Activated CD8-positive, alpha-beta memory T cell treated with anti-CD3 and anti-CD28 coated beads for 24 hours (primary cell): ENCODE results near the gene CT83.

ENCODE experiments used
- DNase-seq: peaks from one replicate; pipeline ENCODE4 v3.0.0-alpha.2; 2020

CT83 gene

DNA sequence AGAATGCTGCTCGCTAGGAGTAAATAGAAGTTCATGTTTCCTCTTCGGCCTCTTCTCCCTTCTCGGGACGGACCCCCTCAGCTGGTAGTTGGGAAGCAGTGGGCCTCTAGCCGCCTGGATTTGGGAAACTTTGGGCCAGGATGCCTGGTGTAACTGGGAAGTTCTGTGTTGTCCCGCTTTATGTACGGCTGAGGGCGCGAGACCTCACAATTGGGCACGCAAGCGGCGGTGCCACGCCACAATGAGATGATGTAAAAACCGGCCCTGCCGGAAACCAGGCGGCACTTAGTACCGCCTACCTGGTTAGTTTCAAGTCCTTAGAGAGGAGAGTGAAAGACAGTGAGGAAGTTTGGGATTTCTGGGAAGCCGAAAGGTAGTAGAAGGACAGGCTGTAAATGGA is at the start of gene CT83:
Gene CT83 (minus strand): TSS at position 155 of the 400 bp plus-strand sequence. CDS start 120 bp downstream, at position 35.
- DNase-seq = no peak

GRCh38 chrX:116499780-116500179 is 37.0 kb upstream of the CT83 start:
- DNase-seq = no peak

DNA sequence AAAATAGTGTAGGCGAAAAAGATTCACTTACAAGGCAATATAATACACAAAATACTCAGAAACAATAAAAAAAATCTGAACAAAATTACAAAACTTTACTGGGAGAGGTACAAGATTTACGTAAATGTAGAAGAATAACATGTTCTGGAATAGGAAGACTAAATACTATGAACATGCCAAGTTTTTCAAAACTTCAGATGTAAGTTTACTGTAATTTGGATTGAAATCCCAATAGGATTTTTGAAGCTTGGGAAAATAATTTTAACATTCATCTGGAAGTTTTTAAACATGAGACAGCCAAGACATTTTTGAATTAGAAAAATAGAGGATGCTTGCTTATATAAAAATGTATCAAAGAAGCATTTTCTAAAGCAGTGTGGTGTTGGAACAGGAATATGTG is 30.5 kb upstream of the CT83 start:
- no peak for DNase-seq

DNA sequence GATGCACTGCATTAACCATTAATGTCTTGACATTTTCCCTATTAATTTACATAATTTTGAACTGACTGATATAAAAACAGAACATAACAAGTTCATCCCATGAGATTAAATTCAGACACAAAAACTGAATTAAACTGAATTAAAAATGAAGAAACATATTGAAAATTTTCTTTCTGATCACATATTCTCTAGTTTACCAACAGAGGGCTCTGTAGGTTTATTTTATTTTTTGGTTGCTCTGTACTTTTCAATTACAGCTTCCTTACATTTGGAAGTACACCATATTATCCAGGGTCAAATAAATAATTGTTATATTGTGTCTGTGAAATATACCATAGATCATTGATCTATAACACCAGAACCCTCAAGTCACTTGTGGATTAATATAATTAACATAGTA is 27.3 kb upstream of the CT83 start:
- no peak for DNase-seq

GRCh38 chrX:116480059-116480458 is 17.3 kb upstream of the CT83 start:
- no peak for DNase-seq

- DNase-seq = no peak
Measured at GRCh38 chrX:116449156-116449555, 13.6 kb downstream of the CT83 start.

GRCh38 chrX:116436358-116436816 is 26.4 kb downstream of the CT83 start, which contains the start of gene SLC6A14:
TSS of gene SLC6A14 (plus strand) at chrX:116436606. CDS start at chrX:116436710, 104 bp downstream.
- DNase-seq = no peak

GRCh38 chrX:116435597-116435996 is 27.2 kb downstream of the CT83 start:
- DNase-seq = no peak

DNA sequence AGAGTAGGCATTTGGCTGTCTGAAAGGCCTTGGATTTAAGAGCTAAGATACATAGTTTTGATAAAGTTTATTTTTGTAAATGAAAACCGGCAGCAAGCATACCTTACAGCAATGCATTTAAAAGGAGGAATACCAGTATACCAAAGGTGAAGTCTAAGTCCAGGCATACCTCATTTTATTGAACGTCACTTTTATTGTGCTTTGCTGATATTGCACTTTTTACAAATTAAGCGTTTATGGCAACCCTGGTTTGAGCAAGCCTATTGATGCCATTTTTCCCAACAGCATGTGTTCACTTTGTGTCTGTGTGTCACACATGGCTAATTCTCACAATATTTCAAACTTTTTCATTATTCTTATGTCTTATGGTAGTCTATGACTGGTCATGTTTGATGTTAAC is 34.8 kb downstream of the CT83 start:
- no peak for DNase-seq

DNA sequence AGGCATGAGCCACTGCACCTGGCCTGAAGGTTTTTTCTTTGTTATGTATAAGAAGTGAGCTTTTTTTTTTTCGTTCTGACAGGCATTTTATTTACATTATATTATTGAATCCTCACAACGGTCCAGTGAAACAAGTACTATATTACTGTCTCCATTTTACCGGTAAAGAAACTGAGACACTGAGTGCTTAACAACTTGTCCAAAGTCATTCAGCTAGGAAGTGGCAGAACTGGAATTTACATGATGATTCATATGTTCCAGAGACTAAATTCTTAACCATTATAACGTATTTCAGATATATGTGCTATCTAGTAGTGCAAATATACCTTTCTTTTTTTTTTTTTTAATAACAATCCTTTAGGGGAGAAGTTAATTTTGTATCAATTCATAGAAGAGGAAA is 44.8 kb downstream of the CT83 start:
- DNase-seq = no peak

DNA sequence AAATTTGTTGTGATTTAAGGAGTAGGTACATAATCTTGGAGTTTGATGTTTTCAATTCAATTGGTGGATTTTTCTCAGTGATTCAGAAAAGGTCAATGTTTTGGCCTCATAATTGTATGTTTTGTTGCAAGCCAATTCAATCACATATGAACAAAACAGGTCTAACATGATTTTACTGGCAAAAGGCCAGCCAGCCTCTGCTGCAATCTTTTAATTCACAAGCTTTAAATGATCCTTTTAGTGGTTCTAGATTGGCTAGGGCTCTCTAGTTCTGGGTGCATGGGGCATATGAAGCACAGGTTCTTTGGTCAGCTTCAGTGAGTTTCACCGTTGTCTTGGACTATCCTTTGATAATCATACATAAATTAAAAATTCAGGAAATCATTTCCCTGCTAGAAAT is 45.6 kb downstream of the CT83 start:
- no peak for DNase-seq

GRCh38 chrX:116413273-116413672 is 49.5 kb downstream of the CT83 start:
- no peak for DNase-seq
